GM19193 (cell line): ENCODE results near the gene HOXA6.

ENCODE experiments used
- POLR2A ChIP-seq: IDR thresholded peaks from 4 replicates; pipeline ENCODE4 v1.6.1; 2011; ENCODE audit not compliant: insufficient read depth, insufficient read length; ENCODE audit errors: extremely low read depth

Gene HOXA6

DNA sequence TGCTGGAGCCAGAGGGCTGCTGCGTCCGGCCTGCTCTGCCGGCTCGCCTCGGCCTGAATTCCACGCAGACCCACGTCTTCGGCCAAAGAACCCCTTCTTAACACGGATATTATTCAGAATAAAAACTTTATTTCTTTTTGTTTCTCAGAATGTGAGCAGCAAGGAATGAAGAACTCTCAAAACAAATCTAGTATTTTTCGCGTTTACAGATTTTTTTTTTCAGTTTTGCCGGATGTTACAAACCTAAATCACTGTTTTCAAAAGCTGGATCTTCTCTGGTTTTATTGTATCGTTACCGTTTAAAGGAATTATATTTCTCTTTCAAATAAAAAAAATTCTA, 40.7 kb downstream of the HOXA6 start:
- no peak for TF ChIP-seq POLR2A

DNA sequence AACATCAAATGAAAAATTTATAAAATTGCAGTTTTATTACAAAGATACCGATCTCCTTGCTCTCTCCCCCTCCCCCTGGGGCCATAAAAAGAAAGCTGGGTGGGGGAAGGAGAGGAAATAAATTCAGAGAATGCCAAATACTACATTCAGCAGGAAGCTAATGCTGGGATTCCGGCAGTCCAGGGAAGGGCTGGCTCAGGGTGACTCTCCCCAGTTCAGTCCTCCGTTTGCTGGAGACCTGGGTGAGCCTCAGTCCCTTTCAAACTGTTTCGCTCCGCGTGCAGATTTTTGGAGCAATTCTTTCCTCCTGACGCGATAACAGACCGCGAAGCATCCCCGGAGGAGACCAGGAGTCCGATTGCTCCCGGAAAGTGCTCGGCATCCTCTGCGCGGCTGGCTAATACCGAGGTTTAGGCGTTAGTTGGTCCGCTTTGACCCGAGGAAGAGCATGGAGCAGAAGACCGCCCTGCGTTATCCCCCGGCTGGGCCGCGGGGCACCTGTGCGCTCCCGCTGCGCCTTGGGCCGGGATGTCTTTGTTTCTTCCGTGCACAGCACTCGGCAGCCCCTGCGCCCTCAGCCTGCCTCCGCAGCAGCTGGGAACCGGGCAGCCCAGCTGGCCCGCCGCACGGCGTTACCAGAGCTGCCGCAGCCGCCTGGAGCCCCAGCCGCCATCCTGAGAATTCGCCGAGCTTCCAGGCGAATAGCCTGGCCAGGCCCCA, 41.2 kb downstream of the HOXA6 start:
- no peak for TF ChIP-seq POLR2A

DNA sequence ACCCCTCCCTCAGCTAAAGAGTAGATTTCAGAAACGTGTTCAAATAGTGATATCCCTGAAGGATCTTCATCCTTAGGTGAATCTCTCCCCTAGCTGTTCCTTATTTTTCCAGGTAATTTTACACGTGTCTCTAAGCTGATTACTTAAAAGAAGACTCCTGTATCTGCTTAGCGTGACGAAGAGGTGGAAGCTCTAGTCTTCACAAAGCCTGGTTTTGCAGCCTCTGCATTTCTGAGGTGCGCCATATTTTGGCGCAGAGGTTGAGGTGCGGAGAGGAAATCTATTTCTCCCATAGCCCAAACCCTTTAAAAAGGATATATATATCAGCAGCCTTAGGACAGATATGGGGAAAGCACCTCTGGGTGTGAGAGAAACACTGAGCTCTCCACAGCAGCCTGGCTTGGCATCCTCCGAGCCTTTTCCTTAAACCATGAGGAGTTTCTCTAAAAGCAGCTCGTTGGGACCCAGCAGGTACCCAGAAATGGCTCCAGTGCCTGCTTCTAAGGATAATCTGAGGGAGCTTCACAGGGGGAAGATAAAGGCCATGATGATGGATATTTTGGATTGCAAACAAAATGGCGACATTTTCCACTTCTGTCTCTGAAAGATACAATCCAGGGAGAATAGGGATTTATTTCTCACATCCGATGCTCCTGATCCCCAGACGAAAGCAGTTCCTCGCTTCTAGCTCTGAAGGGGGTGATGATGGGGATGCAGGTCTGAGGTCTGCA, 42.1 kb downstream of the HOXA6 start:
- TF ChIP-seq POLR2A, result no peak

DNA sequence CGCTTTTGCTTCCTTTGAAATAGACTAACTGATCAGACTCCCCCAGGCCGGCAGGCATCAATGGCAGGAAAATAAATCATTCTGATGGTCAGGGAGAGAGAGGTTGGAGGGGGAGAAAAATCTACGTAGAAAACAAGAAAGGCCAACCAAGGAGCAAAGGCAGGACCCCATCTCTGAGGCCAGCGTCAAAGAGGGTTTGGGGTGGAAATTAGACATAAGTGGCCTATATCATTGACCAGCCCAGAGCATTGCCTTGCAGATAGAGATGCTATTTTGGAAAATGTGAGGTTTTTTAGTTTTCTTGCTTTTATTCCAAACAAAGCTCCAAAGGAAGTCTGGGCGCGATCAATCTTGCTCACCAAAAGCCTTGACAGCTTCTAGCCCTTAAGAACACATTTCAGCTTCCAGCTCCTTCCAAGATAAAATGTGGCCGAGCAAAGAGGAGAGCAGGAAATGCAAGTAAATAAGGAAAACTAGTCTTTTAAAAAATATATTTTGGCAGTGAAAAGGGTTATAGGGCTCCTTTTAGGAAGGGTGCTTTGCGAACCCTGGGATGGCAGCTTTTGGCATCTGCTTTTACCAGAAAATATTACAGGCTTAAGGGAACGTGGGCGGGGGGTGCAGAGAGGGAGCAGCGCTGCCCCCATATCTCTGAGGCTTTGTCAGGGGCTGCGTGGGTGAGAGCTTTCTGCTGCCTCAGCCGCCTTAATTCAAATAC, 43.1 kb downstream of the HOXA6 start:
- no peak for TF ChIP-seq POLR2A

DNA sequence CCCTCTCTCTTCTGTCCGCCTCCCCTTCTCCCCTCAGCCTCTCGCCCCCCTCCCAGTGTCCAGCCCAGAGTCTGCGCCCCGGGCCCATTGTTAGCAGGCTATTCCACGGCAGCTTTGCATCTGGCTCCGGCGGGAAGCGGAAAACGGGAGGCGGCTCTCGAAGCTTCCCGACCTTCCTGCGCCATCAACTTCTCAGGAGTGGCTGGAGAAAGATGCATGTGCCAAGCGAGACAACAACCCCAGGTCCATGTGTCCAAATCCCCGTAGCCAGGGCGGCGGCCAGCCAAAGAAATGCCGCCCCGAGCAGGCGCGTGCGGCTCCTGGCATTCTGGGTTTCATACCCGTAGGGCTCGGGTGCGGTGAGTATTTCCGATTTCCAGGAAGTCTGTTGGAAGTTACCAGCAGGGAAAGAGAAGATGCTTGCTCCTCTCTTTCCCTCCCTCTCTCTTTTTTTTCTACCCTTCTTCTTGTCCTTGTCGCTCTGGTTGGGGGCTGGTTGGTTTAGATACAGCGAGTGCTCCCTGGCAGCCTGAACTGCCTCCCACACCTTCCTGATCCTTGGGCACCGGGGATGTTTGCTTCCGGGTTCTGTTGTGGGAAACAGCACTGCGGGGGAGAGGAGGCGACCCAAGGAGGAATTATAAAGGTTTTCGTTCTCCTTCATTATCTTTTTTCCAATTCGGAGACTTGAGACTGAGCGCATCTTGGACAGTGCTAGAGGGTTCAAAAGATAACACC, 43.9 kb downstream of the HOXA6 start:
- no peak for TF ChIP-seq POLR2A

DNA sequence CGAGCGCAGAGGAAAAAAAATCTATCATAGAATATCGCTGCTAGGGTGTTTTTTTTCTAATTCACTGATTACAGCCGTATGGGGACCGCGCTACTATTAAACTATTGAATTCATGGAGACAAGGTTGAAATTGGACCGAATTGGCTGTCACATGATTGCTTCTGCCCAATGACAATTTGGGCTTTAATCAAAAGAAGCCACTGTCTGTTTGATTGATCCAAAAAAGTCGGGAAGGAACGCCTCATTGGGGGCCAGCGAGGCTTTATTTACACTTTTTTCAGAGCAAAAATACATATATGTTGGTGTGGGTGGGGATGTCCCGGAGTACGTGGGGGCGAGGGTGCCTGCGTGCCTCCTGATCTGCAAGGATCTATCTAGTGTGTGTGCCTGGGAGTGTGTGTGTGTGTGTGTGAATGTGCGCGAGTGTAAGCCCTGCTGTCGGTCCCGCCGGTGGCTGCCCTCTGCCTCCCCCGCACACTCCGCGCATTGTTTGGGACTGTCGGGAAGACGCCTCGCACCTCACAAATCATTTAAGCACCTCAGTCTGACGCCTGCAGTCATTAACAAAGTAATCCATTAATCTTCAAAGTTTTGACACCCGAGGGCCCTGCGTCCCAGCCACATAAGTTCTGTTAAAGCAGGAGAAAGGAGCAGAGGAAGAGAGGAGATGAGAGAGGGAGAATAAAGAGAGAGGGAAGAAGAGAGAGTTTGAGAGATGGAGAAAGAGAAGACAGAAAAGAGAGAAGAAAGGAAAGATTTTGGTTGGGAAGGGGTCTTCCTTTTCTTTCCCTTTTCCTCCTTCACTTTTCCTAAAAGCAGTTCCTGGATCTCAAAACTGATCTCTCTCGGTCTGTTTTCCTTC, 44.8 kb downstream of the HOXA6 start, which contains the start of gene HOXA2:
TSS of gene HOXA2 (minus strand) at position 103 of the 862 bp plus-strand sequence. CDS start 183 bp downstream, outside the sequence.
- no peak for TF ChIP-seq POLR2A

DNA sequence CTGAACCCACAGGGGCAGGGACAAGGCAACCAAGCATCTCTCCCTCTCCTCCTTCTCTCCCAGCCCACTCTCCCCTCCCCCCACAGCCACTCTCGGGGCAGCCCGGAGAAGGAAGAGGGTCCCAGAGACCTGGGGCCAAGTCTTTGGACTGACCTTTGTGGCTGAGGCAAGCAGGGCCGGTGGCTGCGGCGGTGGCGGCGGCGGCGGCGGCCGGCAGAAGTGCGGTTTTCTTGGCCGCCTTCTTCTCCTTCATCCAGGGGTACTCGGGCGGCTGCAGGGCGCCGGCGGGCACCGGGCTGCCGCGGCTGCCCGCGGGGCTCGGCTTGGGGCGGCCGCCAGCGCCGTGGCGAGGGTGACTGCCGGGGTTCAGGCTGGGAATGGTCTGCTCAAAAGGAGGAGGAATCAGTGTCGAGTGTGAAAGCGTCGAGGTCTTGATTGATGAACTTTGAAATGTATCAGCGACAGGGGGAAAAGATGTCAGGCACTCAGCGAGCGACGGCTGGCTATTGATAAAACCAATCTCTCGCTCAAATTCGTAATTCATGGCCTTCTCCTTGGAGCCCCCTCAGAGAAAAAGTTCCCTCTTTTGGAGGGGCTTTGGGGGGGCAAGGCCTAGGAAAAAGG, 45.5 kb downstream of the HOXA6 start:
- no peak for TF ChIP-seq POLR2A

DNA sequence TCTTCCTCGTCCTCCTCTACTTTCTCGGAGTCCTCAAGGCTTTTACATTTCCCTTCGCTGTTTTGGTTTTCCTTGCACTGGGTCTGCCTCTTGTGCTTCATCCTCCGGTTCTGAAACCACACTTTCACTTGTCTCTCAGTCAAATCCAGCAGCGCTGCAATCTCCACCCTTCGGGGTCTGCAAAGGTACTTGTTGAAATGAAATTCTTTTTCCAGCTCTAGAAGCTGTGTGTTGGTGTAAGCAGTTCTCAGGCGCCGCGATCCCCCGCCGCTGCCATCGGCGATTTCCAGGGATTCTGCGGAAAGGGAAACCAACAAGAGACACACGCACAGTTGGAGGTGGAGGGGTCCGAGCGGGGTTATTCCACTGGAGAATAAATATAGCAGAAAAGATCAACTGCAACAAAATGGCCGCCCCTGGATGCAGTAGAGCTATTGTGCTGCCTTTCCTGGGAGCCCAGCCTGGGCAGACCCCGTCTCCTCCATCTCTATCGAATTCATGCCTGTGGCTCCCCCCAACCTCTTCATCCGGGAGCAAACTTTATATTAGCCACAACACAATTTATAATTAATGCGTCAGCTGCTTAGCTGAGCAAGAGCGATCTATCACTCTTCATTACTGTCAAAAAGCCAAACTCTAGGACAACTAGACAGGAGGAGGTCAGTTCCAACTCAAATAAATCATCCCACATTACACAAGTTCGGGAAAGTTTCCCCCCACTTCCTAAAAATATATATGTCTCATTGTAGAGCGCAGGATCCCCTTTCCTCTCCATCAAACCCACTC, 46.2 kb downstream of the HOXA6 start:
- TF ChIP-seq POLR2A, result no peak

DNA sequence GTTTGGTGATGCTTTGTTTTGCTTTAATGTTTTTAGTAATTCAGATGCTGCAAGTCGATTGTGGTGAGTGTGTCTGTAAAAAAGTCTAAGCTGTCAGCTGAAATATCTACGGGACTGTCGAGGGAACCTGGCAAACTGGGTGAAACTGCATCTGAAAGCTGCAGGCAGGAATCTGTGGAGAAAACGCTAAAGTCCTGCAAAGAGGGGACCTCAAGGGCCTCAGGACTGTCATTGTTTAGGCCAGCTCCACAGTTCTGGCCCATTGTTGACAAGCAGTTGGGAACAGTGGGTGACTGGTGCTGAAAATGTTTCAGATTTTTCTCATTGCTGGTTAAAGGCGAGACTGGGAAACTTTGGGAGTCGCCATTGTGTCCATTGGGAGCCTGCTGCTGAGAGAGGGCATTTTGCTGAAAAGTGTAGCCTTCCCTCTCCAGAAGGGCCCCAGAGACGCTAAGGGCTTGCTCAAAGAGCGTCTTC, 46.8 kb downstream of the HOXA6 start:
- no peak for TF ChIP-seq POLR2A

DNA sequence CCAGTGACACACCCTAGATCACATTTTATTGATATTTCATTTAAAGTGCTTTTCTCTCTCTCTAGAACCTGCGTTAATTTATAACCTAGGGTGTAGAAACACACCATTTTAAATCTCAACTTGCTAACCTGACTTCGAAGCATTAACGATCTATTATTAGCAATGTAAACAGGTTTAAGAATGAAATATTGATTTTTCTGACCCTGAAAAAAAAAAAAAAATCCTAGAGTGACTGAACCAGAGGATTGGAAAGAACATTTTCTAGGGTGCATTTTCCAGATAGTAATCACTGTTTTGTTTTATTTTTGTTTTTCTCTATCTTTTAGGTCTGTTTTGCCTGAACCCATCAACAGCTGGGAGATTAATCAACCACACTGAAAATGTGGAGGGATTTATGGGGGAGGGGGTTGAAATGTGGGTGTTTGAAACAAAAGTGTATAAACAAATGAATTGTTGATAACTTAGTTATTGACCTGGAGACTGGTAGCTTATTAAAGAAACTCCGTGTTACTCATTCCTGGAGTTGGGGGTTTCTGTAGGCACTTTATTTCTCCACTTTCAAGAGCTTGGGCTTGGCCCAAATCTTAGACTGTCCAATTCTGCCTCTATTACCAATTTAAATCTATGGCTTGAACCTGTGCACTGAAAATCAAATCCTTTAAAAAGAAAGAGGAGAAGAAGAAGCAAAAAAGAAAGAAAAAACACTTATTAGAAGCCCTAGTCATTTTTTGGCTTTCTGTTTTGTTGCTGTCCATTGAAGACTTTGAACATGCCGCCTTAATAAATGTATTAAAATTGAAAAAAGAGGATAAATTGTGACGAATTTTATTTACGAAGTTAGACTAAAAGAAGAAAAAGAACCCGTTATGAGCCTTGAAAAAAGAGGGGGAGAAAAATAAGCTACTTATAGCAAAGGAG, 47.9 kb downstream of the HOXA6 start:
- TF ChIP-seq POLR2A, result no peak

DNA sequence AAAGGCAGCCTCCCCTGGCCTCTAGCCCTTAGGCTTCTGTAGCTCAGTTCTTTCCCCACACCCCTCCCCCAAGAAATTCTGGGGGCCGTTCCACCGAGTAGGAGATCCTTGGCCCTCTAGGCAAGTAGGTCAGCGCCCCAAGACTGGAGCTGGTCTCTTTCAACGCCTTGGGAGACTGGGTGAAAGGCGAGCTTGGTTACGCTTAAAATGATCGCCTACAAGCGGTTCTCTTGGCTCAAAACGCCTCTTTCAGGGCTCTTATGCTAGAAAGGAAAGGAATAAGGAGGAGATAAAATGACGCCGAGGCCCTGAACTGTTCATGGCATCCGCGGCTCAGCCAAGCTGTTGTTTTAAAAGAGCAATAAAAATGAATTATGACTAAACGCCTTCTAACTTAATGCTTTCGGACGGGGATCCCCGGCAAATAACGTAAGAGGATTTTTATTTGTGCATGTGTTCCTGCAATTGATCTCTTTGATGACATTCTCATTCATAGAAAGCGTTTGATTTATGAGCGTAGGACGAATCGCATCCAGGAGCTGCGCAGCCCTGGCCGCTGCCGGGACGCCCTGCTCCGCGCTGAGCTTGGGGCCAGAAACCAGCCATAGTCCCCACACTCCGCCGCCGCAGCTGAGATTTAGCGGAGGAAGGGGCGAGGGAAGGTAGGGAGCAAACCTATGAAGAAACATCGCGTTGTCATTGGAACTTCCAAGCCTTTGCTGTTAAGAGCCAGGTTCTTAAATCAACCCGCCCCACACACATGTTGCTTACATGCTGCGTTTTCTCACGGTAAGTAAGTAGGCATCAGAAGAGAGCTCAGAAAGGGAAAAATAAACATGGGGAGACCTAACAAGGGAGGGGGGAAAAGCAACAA, 48.8 kb downstream of the HOXA6 start:
- no peak for TF ChIP-seq POLR2A
